Activated T-cell treated with anti-CD3 and anti-CD28 coated beads, Interleukin-2, amount 50 U/mL, for 4 hours (primary cell): ENCODE results near the gene RPUSD1. TPM values are rescaled to one million over a fixed set of nuclear protein-coding genes. Genes with fewer than 3 reads are reported as not detected.
"Not testable (repeated sequence)": the region's sequence is repeated elsewhere in the genome, so short reads cannot be mapped to it uniquely, and the experiment has no call there.

Experiments used
- ATAC-seq, 2 donors: fragments of 200-7000 bp; cut with Tn5 transposase; one replicate each; pipeline ENCODE4 v1.10.0; 2021
- DNase-seq: peaks from one replicate; pipeline ENCODE4 v3.0.0-alpha.2; 2020
- H3K27me3 Mint-ChIP-seq: one replicate; pipeline ENCODE4 v1.8.0; 2021; ENCODE audit warnings: low read depth, mixed read lengths
- H3K36me3 Mint-ChIP-seq: one replicate; pipeline ENCODE4 v1.8.0; 2022; ENCODE audit warnings: mixed read lengths; ENCODE audit not compliant: insufficient read depth
- H3K4me1 Mint-ChIP-seq: one replicate; pipeline ENCODE4 v1.8.0; 2021; ENCODE audit warnings: low read depth, mixed read lengths
- H3K4me3 Mint-ChIP-seq: one replicate; pipeline ENCODE4 v1.8.0; 2021; ENCODE audit warnings: mild to moderate bottlenecking, moderate library complexity, mixed read lengths
- H3K9me3 Mint-ChIP-seq: one replicate; pipeline ENCODE4 v1.8.0; 2021; ENCODE audit warnings: mixed read lengths
- total RNA-seq, 3 donors: library from RNA; stranded (reverse); gene quantifications; one replicate each; pipeline ENCODE4 v1.2.1, GENCODE V29; 2021

RPUSD1 gene
- total RNA-seq, 3 donors from 2014 or later, result 72.3 to 99.0 (median 75.1) TPM

- H3K4me3 Mint-ChIP-seq, result no peak overlapping the region
- DNase-seq (no peak), ATAC-seq (no peak)
- no peaks in the 10 kb centered on the region for H3K9me3 Mint-ChIP-seq
- H3K36me3 Mint-ChIP-seq, result no peaks in the 10 kb centered on the region
- no peaks in the 10 kb centered on the region for H3K27me3 Mint-ChIP-seq
- no peaks in the 10 kb centered on the region for H3K4me1 Mint-ChIP-seq
These were observed 37.7 kb downstream of the RPUSD1 start for GRCh38 chr16:750485-750884.

GRCh38 chr16:749010-749409 lies 39.2 kb downstream of the RPUSD1 start:
- no peak for ATAC-seq
- no peak overlapping the region for H3K4me3 Mint-ChIP-seq
- H3K4me1 Mint-ChIP-seq, result no peaks in the 10 kb centered on the region
- no peaks in the 10 kb centered on the region for H3K27me3 Mint-ChIP-seq
- no peak for DNase-seq
- no peaks in the 10 kb centered on the region for H3K36me3 Mint-ChIP-seq
- no peaks in the 10 kb centered on the region for H3K9me3 Mint-ChIP-seq

GRCh38 chr16:747978-748746 lies 40.0 kb downstream of the RPUSD1 start:
- H3K27me3 Mint-ChIP-seq, result no peaks in the 10 kb centered on the region
- no peak for DNase-seq
- no peaks in the 10 kb centered on the region for H3K36me3 Mint-ChIP-seq
- ATAC-seq, result no peak
- no peaks in the 10 kb centered on the region for H3K9me3 Mint-ChIP-seq
- H3K4me3 Mint-ChIP-seq, result no peak overlapping the region
- no peaks in the 10 kb centered on the region for H3K4me1 Mint-ChIP-seq

- Mint-ChIP-seq H3K27me3 (no peaks in the 10 kb centered on the region), H3K4me1 (no peaks in the 10 kb centered on the region), H3K4me3 (no peak overlapping the region), H3K9me3 (no peaks in the 10 kb centered on the region), H3K36me3 (no peaks in the 10 kb centered on the region)
- ATAC-seq, result no peak
- DNase-seq, result no peak
These were observed 41.5 kb downstream of the RPUSD1 start for GRCh38 chr16:746637-747036.

DNA sequence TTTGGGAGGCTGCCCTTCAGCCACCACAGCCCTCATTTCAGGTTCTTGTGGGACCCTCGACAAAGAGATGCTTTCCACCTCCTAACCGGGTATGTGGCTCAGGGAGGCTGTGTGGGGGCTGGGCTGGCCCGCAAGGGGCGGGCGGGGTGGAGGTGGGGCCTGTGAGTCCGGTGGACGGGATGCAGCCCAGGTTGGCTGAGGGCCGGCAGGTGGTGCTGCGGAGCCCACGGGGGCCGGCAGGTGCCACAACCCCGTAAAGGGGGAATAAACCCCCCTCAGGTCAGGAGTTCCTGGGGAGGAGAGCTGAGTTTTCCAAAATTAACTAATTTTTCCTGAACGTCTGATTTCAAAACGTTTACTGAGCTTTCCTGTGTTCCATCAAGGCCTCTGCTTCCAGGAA lies 42.4 kb downstream of the RPUSD1 start:
- ATAC-seq, result no peak
- Mint-ChIP-seq H3K27me3 (no peaks in the 10 kb centered on the region), H3K4me1 (peaks cover 1% of the 10 kb centered on the region), H3K36me3 (no peaks in the 10 kb centered on the region), H3K9me3 (no peaks in the 10 kb centered on the region), H3K4me3 (no peak overlapping the region)
- no peak for DNase-seq

GRCh38 chr16:743794-744500 lies 44.2 kb downstream of the RPUSD1 start:
- Mint-ChIP-seq H3K4me3 (no peak overlapping the region), H3K36me3 (peaks cover 2% of the 10 kb centered on the region), H3K4me1 (peaks cover 13% of the 10 kb centered on the region), H3K27me3 (no peaks in the 10 kb centered on the region), H3K9me3 (no peaks in the 10 kb centered on the region)
- ATAC-seq (no peak), DNase-seq (no peak)

GRCh38 chr16:742894-743293 lies 45.3 kb downstream of the RPUSD1 start:
- H3K4me3 Mint-ChIP-seq, H3K9me3 Mint-ChIP-seq, H3K27me3 Mint-ChIP-seq, H3K36me3 Mint-ChIP-seq, DNase-seq, ATAC-seq: not testable (repeated sequence)
- peaks cover 13% of the 10 kb centered on the region for H3K4me1 Mint-ChIP-seq

- ATAC-seq (no peak), DNase-seq (no peak)
- Mint-ChIP-seq H3K36me3 (peaks cover 8% of the 10 kb centered on the region), H3K9me3 (no peaks in the 10 kb centered on the region), H3K4me3 (peak overlapping the region; percentile 75), H3K4me1 (peaks cover 13% of the 10 kb centered on the region), H3K27me3 (no peaks in the 10 kb centered on the region)
These were observed 46.1 kb downstream of the RPUSD1 start for GRCh38 chr16:741986-742629.

DNA sequence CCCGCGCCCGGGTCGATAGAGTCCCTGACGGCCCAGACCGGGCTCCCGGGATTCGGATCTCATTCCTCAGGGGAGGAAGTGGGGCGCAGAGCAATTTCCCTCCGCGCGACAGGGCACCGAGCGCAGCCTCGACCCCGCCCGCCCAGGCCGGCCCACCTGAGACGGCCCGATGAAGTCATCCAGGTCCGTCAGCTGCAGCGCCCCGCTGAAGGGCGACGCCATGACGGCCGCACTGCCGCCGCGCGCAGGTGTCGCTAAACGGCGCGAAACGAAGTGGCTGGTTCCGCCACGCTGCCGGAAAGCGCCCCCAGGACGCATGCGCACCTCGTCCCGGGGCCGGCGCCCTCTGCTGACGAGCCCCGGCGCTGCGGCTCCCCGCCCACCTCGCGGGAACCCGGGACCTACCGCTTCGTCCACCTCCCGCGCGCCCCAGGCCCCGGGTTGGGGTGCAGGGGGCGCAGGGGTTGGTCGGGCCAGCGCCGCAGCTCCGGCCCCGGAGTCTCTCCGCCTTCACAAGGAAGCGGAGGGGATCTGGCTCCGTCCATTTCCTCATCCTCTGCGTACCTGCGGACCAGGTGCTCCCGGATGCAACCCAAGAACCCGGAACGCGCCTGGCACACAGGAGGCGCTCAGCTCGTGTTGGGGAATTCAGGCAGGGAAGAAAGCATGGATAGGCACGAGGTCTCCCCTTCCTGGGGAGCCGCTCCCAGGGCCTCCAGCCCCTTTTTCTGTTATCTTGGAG lies 47.2 kb downstream of the RPUSD1 start, which contains the start of gene CIAO3:
Gene CIAO3 (minus strand): TSS at position 234 of the 742 bp plus-strand sequence. CDS start 12 bp downstream, at position 222.
- peaks cover 8% of the 10 kb centered on the region for H3K36me3 Mint-ChIP-seq

GRCh38 chr16:740459-740763 lies 47.8 kb downstream of the RPUSD1 start:
- peaks cover 8% of the 10 kb centered on the region for H3K36me3 Mint-ChIP-seq
- ATAC-seq, result peak in 1 of 2 donors; percentile 2

More for the DNA sequence above, 47.2 kb downstream of the RPUSD1 start, which contains the start of gene CIAO3:
- peak; percentile 88 for ATAC-seq
- no peaks in the 10 kb centered on the region for H3K27me3 Mint-ChIP-seq
- peaks cover 16% of the 10 kb centered on the region for H3K4me1 Mint-ChIP-seq
- no peaks in the 10 kb centered on the region for H3K9me3 Mint-ChIP-seq
- H3K4me3 Mint-ChIP-seq, result peak within 1 kb of the TSS; percentile 85
- peak; percentile 92 for DNase-seq

DNA sequence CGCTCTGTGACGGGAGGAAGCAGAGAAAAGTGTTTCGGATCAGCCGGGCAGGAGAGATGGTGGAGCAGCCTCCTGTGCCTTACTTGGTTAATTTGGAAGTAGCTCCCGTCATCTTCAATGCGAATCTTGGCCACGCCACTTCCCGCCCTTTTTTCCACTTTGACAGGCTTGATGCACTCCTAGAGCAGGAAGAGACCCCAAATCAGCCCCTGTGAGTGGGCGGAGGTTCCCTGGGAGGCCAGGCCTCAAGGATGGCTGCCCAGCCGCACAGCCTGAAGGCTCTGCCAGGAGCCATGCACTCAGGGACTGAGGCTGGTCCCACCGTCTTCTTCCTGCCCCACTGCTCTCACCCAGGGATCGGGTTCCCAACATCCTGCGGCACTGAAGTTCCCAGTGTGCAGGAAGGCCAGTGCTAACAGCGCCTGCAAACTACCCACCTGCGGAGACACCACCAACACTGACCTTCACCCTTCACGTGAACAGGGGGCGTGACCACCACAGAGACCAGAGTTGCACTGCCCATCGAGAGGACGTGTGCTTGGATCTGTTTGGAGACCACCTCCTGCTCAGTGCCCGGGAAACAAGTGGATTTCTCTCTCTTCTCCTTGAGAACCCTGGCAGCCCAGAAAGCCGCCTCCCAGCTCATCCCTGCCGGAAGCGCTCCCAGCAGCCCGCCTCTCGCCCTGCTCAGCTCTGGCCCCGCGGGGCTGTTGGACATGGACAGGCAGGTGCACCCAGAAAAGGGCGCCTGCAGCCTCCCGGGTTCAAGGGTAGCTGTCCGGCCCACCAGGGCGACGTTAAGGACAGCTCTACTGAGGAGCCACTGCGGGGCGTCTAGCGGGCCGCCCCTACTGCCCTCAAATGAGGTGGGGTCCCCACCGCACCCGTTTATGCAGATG lies 48.4 kb downstream of the RPUSD1 start:
- Mint-ChIP-seq H3K4me3 (peak overlapping the region; percentile 85), H3K36me3 (peaks cover 12% of the 10 kb centered on the region), H3K4me1 (peaks cover 18% of the 10 kb centered on the region), H3K9me3 (no peaks in the 10 kb centered on the region), H3K27me3 (no peaks in the 10 kb centered on the region)
- DNase-seq (no peak), ATAC-seq (no peak)

More at GRCh38 chr16:740459-740763, 47.8 kb downstream of the RPUSD1 start:
- peaks cover 16% of the 10 kb centered on the region for H3K4me1 Mint-ChIP-seq
- H3K9me3 Mint-ChIP-seq, result no peaks in the 10 kb centered on the region
- H3K27me3 Mint-ChIP-seq, result no peaks in the 10 kb centered on the region
- no peak for DNase-seq
- H3K4me3 Mint-ChIP-seq, result peak overlapping the region; percentile 85

DNA sequence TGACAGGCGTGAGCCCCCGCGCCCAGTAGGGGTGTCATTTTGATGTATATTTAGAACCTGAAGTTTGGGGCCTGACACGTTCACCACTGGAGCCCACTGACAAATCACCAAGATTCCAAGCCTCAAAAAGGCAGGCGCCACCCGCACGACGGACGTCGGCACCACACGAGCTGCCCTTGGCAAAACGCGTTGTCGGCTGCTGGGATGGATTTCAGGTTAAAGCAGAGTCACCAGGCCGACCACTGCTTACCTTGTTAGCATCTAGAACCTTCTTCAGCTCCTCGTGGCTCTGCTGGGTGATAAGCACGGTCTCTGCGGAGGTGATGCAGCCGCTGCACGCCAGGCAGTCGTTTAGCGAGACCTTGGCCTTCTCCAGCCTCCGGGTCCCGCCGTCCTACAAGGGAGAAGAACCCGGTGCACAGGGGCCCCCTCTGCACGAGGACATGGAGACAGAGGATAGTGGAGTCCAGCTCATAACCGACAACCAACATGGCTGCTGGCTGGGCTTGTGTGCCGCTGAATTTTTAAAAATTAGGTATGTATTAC lies 51.2 kb downstream of the RPUSD1 start:
- Mint-ChIP-seq H3K9me3 (no peaks in the 10 kb centered on the region), H3K36me3 (peaks cover 14% of the 10 kb centered on the region), H3K27me3 (no peaks in the 10 kb centered on the region), H3K4me1 (peaks cover 18% of the 10 kb centered on the region), H3K4me3 (no peak overlapping the region)
- ATAC-seq, result no peak
- DNase-seq, result no peak

DNA sequence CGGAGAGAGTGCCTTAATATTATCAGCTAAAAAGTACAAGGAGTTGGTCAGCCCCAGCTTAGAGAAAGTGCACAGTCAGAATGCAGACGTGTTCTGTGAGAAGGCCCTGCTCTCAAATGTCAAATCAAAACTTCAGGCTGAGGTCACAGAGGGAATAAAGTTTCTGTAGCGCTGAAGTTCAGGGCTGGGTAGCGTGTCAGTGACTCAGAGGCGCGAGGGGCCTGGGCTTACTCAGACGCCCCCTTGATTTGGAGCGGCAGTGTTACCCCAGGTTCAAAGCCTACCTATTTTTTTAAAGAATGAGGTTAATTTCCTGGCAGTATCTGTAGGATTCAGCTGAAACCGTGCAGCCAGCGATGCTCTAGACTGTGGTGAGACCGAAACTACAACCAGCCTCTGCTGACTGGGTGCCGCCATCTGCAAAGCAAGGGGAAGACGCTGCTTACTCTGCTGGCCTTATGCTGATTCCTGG lies 52.2 kb downstream of the RPUSD1 start:
- Mint-ChIP-seq H3K4me3 (no peak overlapping the region), H3K36me3 (peaks cover 14% of the 10 kb centered on the region), H3K9me3 (no peaks in the 10 kb centered on the region), H3K27me3 (no peaks in the 10 kb centered on the region), H3K4me1 (peaks cover 17% of the 10 kb centered on the region)
- peak; percentile 75 to 76 for ATAC-seq
- DNase-seq, result no peak
